ENCODE results near the gene ATP8B1.
"Not testable (repeated sequence)": the region's sequence is repeated elsewhere in the genome, so short reads cannot be mapped to it uniquely, and the experiment has no call there.

ATP8B1 gene

DNA sequence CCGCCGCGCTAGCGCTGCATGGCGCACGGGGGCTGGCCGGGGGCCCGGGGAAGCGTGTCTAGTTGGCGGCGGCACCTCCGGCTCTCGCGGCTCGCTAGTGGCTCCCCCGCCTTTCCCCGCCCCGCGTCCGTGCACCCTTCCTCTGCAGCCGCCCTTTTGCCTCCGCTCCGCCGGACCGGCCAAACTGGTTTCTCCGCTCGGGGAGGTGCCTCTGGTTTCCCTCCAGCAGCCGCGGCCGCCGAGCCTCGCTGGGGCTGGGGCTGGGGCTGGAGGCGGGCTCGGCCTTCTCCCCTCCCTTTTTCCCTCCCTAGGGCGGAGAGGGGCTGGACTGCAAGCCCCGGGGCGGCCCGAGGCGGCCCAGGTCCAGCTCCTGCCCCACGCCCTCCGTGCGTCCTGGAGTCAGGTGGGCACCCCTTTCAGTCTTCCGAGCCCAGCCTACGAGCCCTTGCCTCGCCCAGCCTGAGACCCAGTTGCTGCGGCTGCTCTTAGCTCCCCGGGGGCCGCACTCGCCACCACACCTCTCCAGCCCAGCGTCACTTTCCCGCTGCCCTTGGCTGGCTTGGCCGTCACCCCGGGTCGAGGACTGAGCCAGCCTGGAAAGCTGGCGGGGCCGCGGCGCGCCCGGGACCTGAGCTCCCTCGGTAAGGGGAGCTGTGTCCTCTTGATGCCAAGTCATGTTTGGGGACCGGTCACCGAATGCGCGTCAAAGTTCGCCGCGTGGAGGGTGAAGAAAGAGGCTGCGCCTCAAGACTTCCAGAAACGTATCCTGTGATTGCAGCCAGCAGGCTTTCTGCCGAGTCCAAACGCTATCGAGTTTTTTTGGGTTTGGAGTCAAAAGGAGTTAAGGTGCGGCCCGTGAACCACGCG, at the start of gene ATP8B1:
Gene ATP8B1, minus strand, starts transcription at position 213 of the 867 bp plus-strand sequence. CDS start 71,508 bp downstream, outside the sequence.
- in situ Hi-C loops (cut with MboI; ENCODE audit: low sequenced_read_pairs) = no loop called here

GRCh38 chr18:57850063-57850462, 46.9 kb upstream of the ATP8B1 start:
- in situ Hi-C loops (cut with MboI; ENCODE audit: low sequenced_read_pairs) = no loop called here

DNA sequence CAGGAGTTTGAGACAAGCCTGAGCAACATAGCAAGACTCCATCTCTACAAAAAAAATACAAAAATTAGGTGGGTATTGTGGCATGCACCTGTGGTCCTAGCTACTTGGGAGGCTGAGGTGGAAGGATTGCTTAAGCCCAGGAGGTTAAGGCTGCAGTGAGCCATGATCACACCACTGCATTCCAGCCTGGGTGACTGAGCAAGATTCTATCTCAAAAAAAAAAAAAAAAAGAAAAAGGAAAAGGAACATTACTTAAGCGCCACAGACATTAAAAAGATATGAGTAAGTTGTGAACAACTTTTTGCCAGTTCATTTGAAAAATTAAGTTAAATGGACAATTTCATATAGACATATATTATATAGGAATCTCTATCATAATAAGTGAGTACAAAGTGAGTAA, 45.3 kb upstream of the ATP8B1 start:
- in situ Hi-C loops (cut with MboI; ENCODE audit: low sequenced_read_pairs) = not testable (repeated sequence)

GRCh38 chr18:57847431-57847830, 44.3 kb upstream of the ATP8B1 start:
- in situ Hi-C loops (cut with MboI; ENCODE audit: low sequenced_read_pairs) = not testable (repeated sequence)

DNA sequence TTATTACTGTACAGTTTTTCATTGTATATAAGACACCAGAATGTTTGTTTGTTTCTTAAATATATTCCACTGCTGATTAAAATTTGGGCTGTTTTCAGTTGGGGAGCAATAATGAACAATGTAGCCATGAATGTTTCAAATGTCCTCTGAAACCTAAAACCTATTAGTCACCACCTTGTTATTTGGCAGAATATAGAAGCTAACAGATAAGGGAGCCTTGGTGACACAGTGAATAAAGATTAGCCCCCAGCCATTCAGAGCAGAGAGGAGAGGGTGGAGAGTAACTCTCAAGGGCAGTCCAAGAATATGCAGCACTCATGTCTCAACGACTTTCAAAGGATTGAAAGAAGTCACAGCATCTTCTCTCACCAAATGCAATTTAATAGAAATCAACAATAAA, 43.1 kb upstream of the ATP8B1 start:
- in situ Hi-C loops (cut with MboI; ENCODE audit: low sequenced_read_pairs) = no loop called here

DNA sequence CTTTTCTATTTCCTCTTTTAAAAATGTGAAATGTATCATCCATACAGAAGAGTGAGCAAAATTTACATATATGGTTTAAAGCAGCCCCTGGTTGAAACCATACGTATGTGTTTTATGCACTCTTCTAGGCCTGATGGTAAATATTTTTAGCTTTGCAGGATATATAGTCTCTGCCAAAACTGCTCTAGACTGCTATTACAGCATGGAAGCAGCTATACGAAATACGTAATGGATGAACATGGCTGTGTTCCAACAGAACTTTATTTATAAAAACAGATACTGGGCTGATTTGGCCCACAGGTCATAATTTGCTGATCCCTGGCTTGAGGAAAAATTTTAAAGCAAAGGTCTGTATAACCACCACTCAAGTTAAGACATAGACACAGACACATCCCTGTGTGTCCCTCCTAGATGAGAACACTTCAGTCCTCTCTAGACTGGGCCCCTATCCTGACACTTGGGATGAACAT, 42.5 kb upstream of the ATP8B1 start:
- in situ Hi-C loops (cut with MboI; ENCODE audit: low sequenced_read_pairs) = no loop called here

DNA sequence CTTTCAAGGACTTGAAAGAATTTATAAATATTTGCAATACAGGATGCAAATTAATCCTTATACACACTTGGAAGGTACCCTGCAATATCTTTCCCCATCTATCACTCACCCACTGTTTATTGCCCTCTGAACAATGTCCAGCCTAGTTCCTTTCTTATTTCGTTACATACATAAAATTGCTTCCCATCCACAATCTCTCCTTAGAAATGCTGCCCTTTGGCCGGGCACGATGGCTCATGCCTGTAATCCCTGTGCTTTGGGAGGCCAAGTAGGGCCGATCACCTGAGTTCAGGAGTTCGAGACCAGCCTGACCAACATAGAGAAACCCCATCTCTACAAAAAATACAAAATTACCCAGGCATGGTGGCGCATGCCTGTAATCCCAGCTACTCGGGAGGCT, 41.2 kb upstream of the ATP8B1 start:
- in situ Hi-C loops (cut with MboI; ENCODE audit: low sequenced_read_pairs) = no loop called here

DNA sequence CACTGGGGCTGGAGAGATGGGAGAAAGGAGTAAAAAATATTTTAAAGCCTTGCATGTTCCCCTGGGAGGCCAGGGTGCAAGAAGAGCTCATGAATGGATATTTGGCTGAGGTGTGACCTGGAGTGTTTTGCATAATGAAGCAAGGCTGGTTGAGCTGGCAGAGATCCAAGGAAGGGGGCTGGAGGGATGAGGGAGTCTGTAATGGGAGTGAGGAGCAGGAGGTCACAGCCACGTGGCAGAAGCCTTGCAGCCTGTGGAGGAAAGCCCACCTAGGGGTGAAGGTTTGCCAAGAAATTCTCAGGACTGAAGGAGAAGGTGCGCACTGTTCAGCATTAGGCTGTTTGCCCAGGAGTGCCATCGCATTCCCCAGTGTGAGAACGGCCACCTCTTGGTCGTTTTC, 40.3 kb upstream of the ATP8B1 start:
- in situ Hi-C loops (cut with MboI; ENCODE audit: low sequenced_read_pairs) = no loop called here

- in situ Hi-C loops (cut with MboI; ENCODE audit: low sequenced_read_pairs) = no loop called here
Observed at GRCh38 chr18:57841568-57841967, 38.5 kb upstream of the ATP8B1 start.

DNA sequence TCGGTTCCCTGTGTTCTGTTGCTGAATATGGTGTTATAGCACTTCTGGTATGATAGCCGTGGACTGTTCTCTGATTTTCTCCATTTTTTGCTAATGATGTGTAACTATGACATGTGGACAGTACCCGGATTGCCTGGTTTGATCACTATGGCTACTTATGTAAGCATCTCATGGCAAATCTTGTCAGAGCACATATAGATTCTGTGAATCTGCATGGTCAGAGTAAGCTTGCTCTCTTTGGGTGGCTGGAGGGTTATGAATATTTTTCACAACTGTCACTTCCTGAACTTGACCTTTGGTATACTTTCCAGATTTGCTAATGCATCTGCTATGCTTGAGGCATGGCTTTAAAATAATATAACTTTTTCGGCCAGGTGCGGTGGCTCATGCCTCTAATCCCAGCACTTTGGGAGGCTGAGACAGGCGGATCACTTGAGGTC, 36.8 kb upstream of the ATP8B1 start:
- in situ Hi-C loops (cut with MboI; ENCODE audit: low sequenced_read_pairs) = no loop called here

- in situ Hi-C loops (cut with MboI; ENCODE audit: low sequenced_read_pairs) = no loop called here
Observed at GRCh38 chr18:57837917-57838548, 34.9 kb upstream of the ATP8B1 start.

DNA sequence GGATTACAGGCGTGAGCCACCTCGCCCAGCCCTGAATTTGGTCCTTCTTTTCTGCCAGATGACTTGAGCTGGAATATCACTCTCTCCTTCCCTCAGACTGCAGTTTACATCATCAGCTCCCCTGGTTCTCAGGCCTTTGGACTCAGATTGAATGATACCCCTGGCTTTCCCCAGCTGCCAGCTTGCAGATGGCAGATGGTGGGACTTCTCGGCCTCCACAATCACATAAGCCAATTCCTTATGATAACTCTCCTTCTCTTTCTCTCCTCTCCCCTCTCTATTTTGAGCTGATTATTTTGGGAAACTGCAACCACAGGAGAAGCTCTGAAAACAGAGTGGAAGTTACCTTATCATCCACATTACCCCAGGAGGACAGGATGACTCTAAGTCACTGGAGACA, 33.4 kb upstream of the ATP8B1 start:
- in situ Hi-C loops (cut with MboI; ENCODE audit: low sequenced_read_pairs) = no loop called here

- in situ Hi-C loops (cut with MboI; ENCODE audit: low sequenced_read_pairs) = no loop called here
Observed at GRCh38 chr18:57835904-57836303, 32.8 kb upstream of the ATP8B1 start.

- in situ Hi-C loops (cut with MboI; ENCODE audit: low sequenced_read_pairs) = no loop called here
Observed at GRCh38 chr18:57834616-57835015, 31.5 kb upstream of the ATP8B1 start.

DNA sequence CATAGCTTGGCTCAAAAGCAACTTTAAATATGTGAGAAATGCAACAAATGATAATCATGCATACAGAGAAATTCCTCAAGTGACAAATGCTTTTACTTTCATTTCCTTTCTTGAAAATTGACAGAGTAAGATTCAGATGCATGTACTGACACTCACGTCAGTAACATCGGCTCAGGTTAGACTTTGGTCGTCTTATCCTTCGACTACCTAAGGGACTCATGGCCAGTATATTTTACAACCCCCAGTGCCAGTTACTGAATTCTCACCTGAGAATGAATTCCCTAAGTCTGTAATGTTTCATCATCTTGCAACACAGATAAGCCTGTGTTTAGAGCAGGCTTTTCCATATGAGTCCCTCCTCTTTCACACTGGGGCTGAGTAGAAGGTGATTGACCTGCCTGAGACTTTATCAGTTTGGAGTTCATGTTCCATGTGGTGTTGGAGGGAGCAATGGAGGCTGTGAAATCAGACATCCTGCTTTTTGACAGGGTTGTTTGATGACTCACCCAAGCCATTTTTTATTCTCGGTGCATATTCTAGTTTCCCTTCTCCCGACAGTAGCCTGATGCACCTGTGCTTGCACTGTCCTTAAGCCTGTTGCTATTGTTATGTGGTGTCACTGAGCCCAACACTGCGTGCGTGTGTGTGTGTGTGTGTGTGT, 30.5 kb upstream of the ATP8B1 start:
- in situ Hi-C loops (cut with MboI; ENCODE audit: low sequenced_read_pairs) = no loop called here

GRCh38 chr18:57832730-57833129, 29.6 kb upstream of the ATP8B1 start:
- in situ Hi-C loops (cut with MboI; ENCODE audit: low sequenced_read_pairs) = no loop called here

DNA sequence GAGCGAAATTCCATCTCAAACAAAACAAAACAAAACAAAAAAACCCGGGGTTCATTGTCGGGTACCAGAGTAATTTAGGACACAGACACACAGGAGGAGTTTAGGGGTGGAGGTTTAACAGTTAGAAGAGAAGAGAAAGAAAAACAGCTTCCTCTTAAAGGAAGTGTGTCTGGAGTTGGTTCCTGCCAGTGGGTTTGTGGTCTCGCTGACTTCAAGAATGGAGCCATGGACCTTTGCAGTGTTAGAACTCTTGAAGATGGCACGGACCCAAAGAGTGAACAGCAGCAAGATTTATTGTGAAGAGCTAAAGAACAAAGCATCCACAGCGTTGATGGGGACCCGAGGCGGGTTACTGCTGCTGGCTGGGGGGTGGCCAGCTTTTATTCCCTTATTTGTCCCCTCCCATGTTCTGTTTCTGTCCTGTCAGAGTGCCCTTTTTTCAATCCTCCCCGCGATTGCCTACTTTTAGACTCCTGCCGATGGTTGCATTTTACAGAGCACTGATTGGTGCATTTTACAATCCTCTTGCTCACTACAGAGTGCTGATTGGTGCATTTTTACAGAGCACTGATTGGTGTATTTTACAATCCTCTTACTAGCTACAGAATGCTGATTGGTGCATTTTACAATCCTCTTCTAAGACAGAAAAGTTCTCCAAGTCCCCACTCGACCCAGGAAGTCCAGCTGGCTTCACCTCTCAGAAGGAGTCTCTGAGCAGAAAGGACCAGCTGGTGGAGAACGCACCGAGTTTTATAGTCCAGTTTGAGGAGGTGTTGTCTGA, 28.7 kb upstream of the ATP8B1 start:
- in situ Hi-C loops (cut with MboI; ENCODE audit: low sequenced_read_pairs) = no loop called here

GRCh38 chr18:57827646-57828045, 24.5 kb upstream of the ATP8B1 start:
- in situ Hi-C loops (cut with MboI; ENCODE audit: low sequenced_read_pairs) = no loop called here

DNA sequence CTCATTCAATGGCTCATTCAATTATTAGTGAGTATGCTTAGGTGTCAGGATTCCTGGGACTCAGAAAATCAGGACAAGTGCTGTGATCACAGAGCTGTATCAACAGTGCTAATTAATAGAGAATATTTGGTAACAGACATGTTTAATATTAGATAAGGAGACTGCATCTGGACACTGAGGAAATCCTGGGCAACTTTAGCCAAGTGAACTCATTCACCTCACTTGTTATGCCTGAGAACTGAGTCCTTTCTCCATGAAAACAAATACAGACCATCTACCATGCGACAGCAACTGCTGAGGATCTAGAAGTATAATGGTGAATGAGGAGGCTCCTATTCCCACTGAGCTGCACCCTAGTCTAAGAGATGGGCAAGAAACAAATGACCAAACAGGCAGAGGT, 23.1 kb upstream of the ATP8B1 start:
- in situ Hi-C loops (cut with MboI; ENCODE audit: low sequenced_read_pairs) = no loop called here

DNA sequence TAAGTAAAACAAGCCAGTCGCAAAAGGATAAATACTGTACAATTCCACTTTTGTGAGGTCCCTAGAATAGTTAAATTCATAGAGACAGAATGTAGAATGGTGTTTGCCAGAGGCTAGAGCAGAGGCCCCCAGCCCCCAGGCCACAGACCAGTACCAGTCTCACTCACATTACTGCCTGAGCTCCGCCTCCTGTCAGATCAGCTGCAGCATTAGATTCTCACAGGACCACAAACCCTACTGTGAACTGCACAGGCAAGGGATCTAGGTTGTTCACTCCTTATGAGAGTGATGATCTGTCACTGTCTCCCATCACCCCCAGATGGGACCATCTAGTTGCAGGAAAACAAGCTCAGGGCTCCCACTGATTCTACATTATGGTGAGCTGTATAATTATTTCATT, 17.5 kb upstream of the ATP8B1 start:
- in situ Hi-C loops (cut with MboI; ENCODE audit: low sequenced_read_pairs) = not testable (repeated sequence)
